Stomach smooth muscle (tissue), 2 donors: ENCODE results near the gene AGBL1.

ENCODE experiments used
- H3K27ac ChIP-seq: one replicate; pipeline ENCODE4 v1.7.0; 2013; ENCODE audit warnings: mild to moderate bottlenecking, low read length, inconsistent platforms
- H3K27me3 ChIP-seq, 2 donors: one replicate each; pipeline ENCODE4 v1.7.0; 2013; ENCODE audit warnings: low read length in 2 of 2; ENCODE audit not compliant: insufficient read depth in 2 of 2, control insufficient read depth in 1 of 2
- H3K36me3 ChIP-seq, 2 donors: one replicate each; pipeline ENCODE4 v1.7.0; 2013; ENCODE audit warnings: low read length in 2 of 2; ENCODE audit not compliant: control insufficient read depth in 2 of 2, insufficient read depth in 2 of 2
- H3K4me1 ChIP-seq: one replicate; pipeline ENCODE4 v1.7.0; 2013; ENCODE audit warnings: low read length; ENCODE audit not compliant: control insufficient read depth, insufficient read depth
- H3K4me3 ChIP-seq, 2 donors: one replicate each; pipeline ENCODE4 v1.7.0; 2013; ENCODE audit warnings: low read length in 2 of 2
- H3K9ac ChIP-seq, 2 donors: one replicate each; pipeline ENCODE4 v1.7.0; 2013; ENCODE audit warnings: low read length in 2 of 2, mild to moderate bottlenecking in 1 of 2
- H3K9me3 ChIP-seq, 2 donors: one replicate each; pipeline ENCODE4 v1.7.0; 2013; ENCODE audit warnings: low read length in 2 of 2; ENCODE audit not compliant: control insufficient read depth in 2 of 2
- donor health status: healthy.
- donor health status: Pancreatic carcinoma.

AGBL1 gene

GRCh38 chr15:86610038-86610437, 530.4 kb downstream of the AGBL1 start:
- no peaks in the 10 kb centered on the region for H3K4me1 ChIP-seq
- H3K9ac ChIP-seq = no peak overlapping the region
- no peaks in the 10 kb centered on the region for H3K9me3 ChIP-seq
- no peaks in the 10 kb centered on the region for H3K27me3 ChIP-seq
- no peak overlapping the region for H3K4me3 ChIP-seq
- no peak overlapping the region for H3K27ac ChIP-seq
- H3K36me3 ChIP-seq = no peaks in the 10 kb centered on the region

GRCh38 chr15:86611417-86612040, 531.9 kb downstream of the AGBL1 start:
- Histone ChIP-seq H3K9ac (no peak overlapping the region), H3K9me3 (no peaks in the 10 kb centered on the region), H3K27me3 (no peaks in the 10 kb centered on the region), H3K4me1 (no peaks in the 10 kb centered on the region), H3K27ac (no peak overlapping the region), H3K36me3 (no peaks in the 10 kb centered on the region), H3K4me3 (no peak overlapping the region)

- no peaks in the 10 kb centered on the region for H3K27me3 ChIP-seq
- no peaks in the 10 kb centered on the region for H3K36me3 ChIP-seq
- no peaks in the 10 kb centered on the region for H3K4me1 ChIP-seq
- no peak overlapping the region for H3K4me3 ChIP-seq
- no peaks in the 10 kb centered on the region for H3K9me3 ChIP-seq
- H3K9ac ChIP-seq = no peak overlapping the region
- H3K27ac ChIP-seq = no peak overlapping the region
These were observed 535.7 kb downstream of the AGBL1 start for GRCh38 chr15:86615411-86615810.

- Histone ChIP-seq H3K36me3 (no peaks in the 10 kb centered on the region), H3K9ac (no peak overlapping the region), H3K4me1 (no peaks in the 10 kb centered on the region), H3K27ac (no peak overlapping the region), H3K4me3 (no peak overlapping the region), H3K27me3 (no peaks in the 10 kb centered on the region), H3K9me3 (no peaks in the 10 kb centered on the region)
These were observed 536.1 kb downstream of the AGBL1 start for GRCh38 chr15:86615816-86616215.

- Histone ChIP-seq H3K4me1 (no peaks in the 10 kb centered on the region), H3K4me3 (no peak overlapping the region), H3K27ac (no peak overlapping the region), H3K9me3 (no peaks in the 10 kb centered on the region), H3K9ac (no peak overlapping the region), H3K36me3 (no peaks in the 10 kb centered on the region), H3K27me3 (no peaks in the 10 kb centered on the region)
These were observed 537.1 kb downstream of the AGBL1 start for GRCh38 chr15:86616771-86617170.

GRCh38 chr15:86620157-86620556, 540.5 kb downstream of the AGBL1 start:
- no peak overlapping the region for H3K27ac ChIP-seq

GRCh38 chr15:86620641-86621349, 541.1 kb downstream of the AGBL1 start:
- no peak overlapping the region for H3K27ac ChIP-seq
- no peaks in the 10 kb centered on the region for H3K9me3 ChIP-seq
- no peak overlapping the region for H3K4me3 ChIP-seq
- H3K36me3 ChIP-seq = no peaks in the 10 kb centered on the region
- H3K27me3 ChIP-seq = no peaks in the 10 kb centered on the region
- no peaks in the 10 kb centered on the region for H3K4me1 ChIP-seq
- H3K9ac ChIP-seq = no peak overlapping the region

More at GRCh38 chr15:86620157-86620556, 540.5 kb downstream of the AGBL1 start:
- Histone ChIP-seq H3K4me1 (no peaks in the 10 kb centered on the region), H3K4me3 (no peak overlapping the region), H3K27me3 (no peaks in the 10 kb centered on the region), H3K9ac (no peak overlapping the region), H3K36me3 (no peaks in the 10 kb centered on the region), H3K9me3 (no peaks in the 10 kb centered on the region)

GRCh38 chr15:86623236-86623635, 543.6 kb downstream of the AGBL1 start:
- Histone ChIP-seq H3K4me3 (no peak overlapping the region), H3K27me3 (peaks cover 0 to 2% of the 10 kb centered on the region in 2 donors), H3K9ac (no peak overlapping the region), H3K4me1 (no peaks in the 10 kb centered on the region), H3K9me3 (peaks cover 0 to 2% of the 10 kb centered on the region in 2 donors), H3K27ac (no peak overlapping the region), H3K36me3 (no peaks in the 10 kb centered on the region)

- Histone ChIP-seq H3K4me1 (no peaks in the 10 kb centered on the region), H3K4me3 (no peak overlapping the region), H3K27me3 (peaks cover 0 to 2% of the 10 kb centered on the region in 2 donors), H3K9ac (no peak overlapping the region), H3K9me3 (peaks cover 0 to 2% of the 10 kb centered on the region in 2 donors), H3K27ac (no peak overlapping the region), H3K36me3 (no peaks in the 10 kb centered on the region)
These were observed 544.8 kb downstream of the AGBL1 start for GRCh38 chr15:86624261-86625036.

GRCh38 chr15:86629409-86630356, 550.0 kb downstream of the AGBL1 start:
- Histone ChIP-seq H3K4me3 (no peak overlapping the region), H3K4me1 (no peaks in the 10 kb centered on the region), H3K36me3 (no peaks in the 10 kb centered on the region), H3K9ac (no peak overlapping the region), H3K9me3 (peaks cover 0 to 2% of the 10 kb centered on the region in 2 donors), H3K27ac (no peak overlapping the region), H3K27me3 (peaks cover 0 to 2% of the 10 kb centered on the region in 2 donors)
